Spinal cord (tissue), 10 donors: ENCODE results near the gene ELF3. TPM values are rescaled to one million over a fixed set of nuclear protein-coding genes. Genes with fewer than 3 reads are reported as not detected.
"Not testable (repeated sequence)": the region's sequence is repeated elsewhere in the genome, so short reads cannot be mapped to it uniquely, and the experiment has no call there.

ENCODE experiments used
- DNase-seq, 6 donors: peaks; one replicate each; pipeline versions ENCODE4 v3.0.0 to v3.0.0-alpha.2; 2013 to 2015; ENCODE audit warnings: low spot score in 6 of 6, low read depth in 4 of 6
- H3K27ac ChIP-seq: one replicate; pipeline ENCODE4 v1.5.1; 2013; ENCODE audit warnings: low read depth, low read length, control low read depth
- H3K27me3 ChIP-seq: one replicate; pipeline ENCODE4 v1.6.1; 2013; ENCODE audit warnings: low read length; ENCODE audit not compliant: control insufficient read depth, insufficient read depth
- H3K36me3 ChIP-seq: one replicate; pipeline ENCODE4 v1.6.1; 2013; ENCODE audit warnings: low read length; ENCODE audit not compliant: control insufficient read depth, insufficient read depth
- H3K4me1 ChIP-seq: one replicate; pipeline ENCODE4 v1.6.1; 2013; ENCODE audit warnings: low read length; ENCODE audit not compliant: control insufficient read depth, insufficient read depth
- H3K4me3 ChIP-seq: one replicate; pipeline ENCODE4 v1.5.1; 2013; ENCODE audit warnings: low read depth, low read length, control low read depth
- H3K9me3 ChIP-seq: one replicate; pipeline ENCODE4 v1.6.1; 2013; ENCODE audit warnings: low read length; ENCODE audit not compliant: control insufficient read depth, insufficient read depth
- WGBS: methylation state at CpG from one replicate; pipeline ENCODE4 v1.1.5; 2013; ENCODE audit warnings: missing lambda C conversion rate; ENCODE audit not compliant: insufficient coverage; 5-methylcytosine and 5-hydroxymethylcytosine counted together
- polyA plus RNA-seq, 2 donors: library from polyadenylated mRNA; unstranded; fragments of 120-200 nt; gene quantifications; one replicate each; pipeline ENCODE4 v1.2.1, GENCODE V29; 2013; ENCODE audit not compliant: insufficient read length in 2 of 2
- total RNA-seq, 2 donors: library from RNA; depleted of rRNA in 1 of 2; stranded (reverse); fragments of 120-200 nt in 1 of 2; fragments of >200 nt in 1 of 2; gene quantifications; one replicate each; pipeline versions ENCODE4 v1.2.3 to v1.2.4, GENCODE V29; 2013 to 2014
- donor health status: healthy.

Gene ELF3
- total and polyA plus RNA-seq, 4 donors, result 0.35 to 1.2 (median 0.84) TPM

- Histone ChIP-seq H3K4me3 (no peak overlapping the region), H3K36me3 (peaks cover 17% of the 10 kb centered on the region), H3K4me1 (peaks cover 2% of the 10 kb centered on the region), H3K27ac (no peak overlapping the region), H3K9me3 (no peaks in the 10 kb centered on the region), H3K27me3 (no peaks in the 10 kb centered on the region)
- DNase-seq, result no peak
- WGBS, result 86% methylated on average over 6 of the region's 9 CpGs
Measured at GRCh38 chr1:202016022-202016810, 5.8 kb downstream of the ELF3 start.

GRCh38 chr1:202016811-202017748 is 6.7 kb downstream of the ELF3 start:
- no peak for DNase-seq
- H3K27ac ChIP-seq, result no peak overlapping the region

GRCh38 chr1:202017749-202018467 is 7.5 kb downstream of the ELF3 start:
- H3K27me3 ChIP-seq, result no peaks in the 10 kb centered on the region
- H3K4me1 ChIP-seq, result peaks cover 2% of the 10 kb centered on the region
- H3K4me3 ChIP-seq, result no peak overlapping the region
- WGBS, result 57% methylated on average over 17 of the region's 18 CpGs
- no peak for DNase-seq
- H3K36me3 ChIP-seq, result peaks cover 13% of the 10 kb centered on the region
- no peaks in the 10 kb centered on the region for H3K9me3 ChIP-seq
- H3K27ac ChIP-seq, result no peak overlapping the region

More at GRCh38 chr1:202016811-202017748, 6.7 kb downstream of the ELF3 start:
- peaks cover 17% of the 10 kb centered on the region for H3K36me3 ChIP-seq
- peaks cover 2% of the 10 kb centered on the region for H3K4me1 ChIP-seq
- H3K4me3 ChIP-seq, result no peak overlapping the region
- H3K9me3 ChIP-seq, result no peaks in the 10 kb centered on the region
- 98% methylated on average over 14 of the region's 21 CpGs for WGBS
- no peaks in the 10 kb centered on the region for H3K27me3 ChIP-seq

GRCh38 chr1:202018468-202019234 is 8.3 kb downstream of the ELF3 start:
- 62% methylated on average over 19 of the region's 19 CpGs for WGBS
- Histone ChIP-seq H3K27ac (no peak overlapping the region), H3K9me3 (no peaks in the 10 kb centered on the region), H3K4me1 (peaks cover 2% of the 10 kb centered on the region), H3K27me3 (no peaks in the 10 kb centered on the region), H3K4me3 (no peak overlapping the region), H3K36me3 (peaks cover 8% of the 10 kb centered on the region)
- DNase-seq, result no peak

GRCh38 chr1:202019235-202019558 is 8.8 kb downstream of the ELF3 start:
- not testable (repeated sequence) for H3K27ac ChIP-seq, DNase-seq, H3K9me3 ChIP-seq, H3K36me3 ChIP-seq, H3K27me3 ChIP-seq, H3K4me3 ChIP-seq, H3K4me1 ChIP-seq
- 75% methylated on average over 5 of the region's 8 CpGs for WGBS

- Histone ChIP-seq H3K4me3 (no peak overlapping the region), H3K27ac (no peak overlapping the region), H3K9me3 (no peaks in the 10 kb centered on the region), H3K36me3 (no peaks in the 10 kb centered on the region), H3K27me3 (no peaks in the 10 kb centered on the region), H3K4me1 (no peaks in the 10 kb centered on the region)
- WGBS, result 57% methylated on average over 4 of the region's 6 CpGs
- no peak for DNase-seq
Measured at GRCh38 chr1:202023001-202023433, 12.6 kb downstream of the ELF3 start.

- Histone ChIP-seq H3K9me3 (no peaks in the 10 kb centered on the region), H3K4me1 (no peaks in the 10 kb centered on the region), H3K36me3 (no peaks in the 10 kb centered on the region), H3K27ac (no peak overlapping the region), H3K4me3 (no peak overlapping the region), H3K27me3 (no peaks in the 10 kb centered on the region)
- 88% methylated on average over 4 of the region's 5 CpGs for WGBS
- DNase-seq, result no peak
Measured at GRCh38 chr1:202029171-202029665, 18.8 kb downstream of the ELF3 start.

- DNase-seq, result no peak
- H3K27me3 ChIP-seq, result no peaks in the 10 kb centered on the region
- no peaks in the 10 kb centered on the region for H3K9me3 ChIP-seq
- no peak overlapping the region for H3K4me3 ChIP-seq
- H3K4me1 ChIP-seq, result no peaks in the 10 kb centered on the region
- no peaks in the 10 kb centered on the region for H3K36me3 ChIP-seq
- 88% methylated on average over 2 of the region's 2 CpGs for WGBS
- no peak overlapping the region for H3K27ac ChIP-seq
Measured at GRCh38 chr1:202029727-202030126, 19.3 kb downstream of the ELF3 start.

- Histone ChIP-seq H3K4me1 (no peaks in the 10 kb centered on the region), H3K36me3 (no peaks in the 10 kb centered on the region), H3K9me3 (no peaks in the 10 kb centered on the region), H3K27me3 (no peaks in the 10 kb centered on the region), H3K4me3 (no peak overlapping the region), H3K27ac (no peak overlapping the region)
- DNase-seq, result no peak
- WGBS, result 100% methylated on average over 1 of the region's 4 CpGs
Measured at GRCh38 chr1:202031796-202032195, 21.4 kb downstream of the ELF3 start.
